H9 (cell line): Measurements from ENCODE around the gene FDX1. TPM values are rescaled to one million over a fixed set of nuclear protein-coding genes. Genes with fewer than 3 reads are reported as not detected.

Source experiments
- DNase-seq: peaks from one replicate; pipeline ENCODE4 v3.0.0-alpha.2; 2017
- H2AFZ ChIP-seq: one replicate; pipeline ENCODE4 v1.6.1; 2013; ENCODE audit warnings: mild to moderate bottlenecking, low read length, control low read depth, moderate library complexity
- H2AK5ac ChIP-seq: 2 replicates; pipeline ENCODE4 v1.6.1; 2013; ENCODE audit warnings: low read length, control low read depth, mixed read lengths; ENCODE audit not compliant: insufficient read length
- H2BK120ac ChIP-seq: one replicate; pipeline ENCODE4 v1.6.1; 2013; ENCODE audit warnings: low read depth, mild to moderate bottlenecking, low read length, control low read depth, inconsistent platforms; ENCODE audit not compliant: poor library complexity, severe bottlenecking
- H2BK12ac ChIP-seq: 2 replicates; pipeline ENCODE4 v1.6.1; 2013; ENCODE audit warnings: low read length, control low read depth, mixed read lengths, low read depth; ENCODE audit not compliant: insufficient read length
- H2BK15ac ChIP-seq: 2 replicates; pipeline ENCODE4 v1.6.1; 2013; ENCODE audit warnings: low read depth, low read length, control low read depth
- H2BK20ac ChIP-seq: one replicate; pipeline ENCODE4 v1.6.1; 2013; ENCODE audit warnings: low read depth, mild to moderate bottlenecking, low read length, control low read depth, inconsistent platforms; ENCODE audit not compliant: poor library complexity, severe bottlenecking
- H2BK5ac ChIP-seq: 2 replicates; pipeline ENCODE4 v1.6.1; 2013; ENCODE audit warnings: low read length, control low read depth, mixed read lengths; ENCODE audit not compliant: insufficient read length
- H3K14ac ChIP-seq: 2 replicates; pipeline ENCODE4 v1.6.1; 2013; ENCODE audit warnings: low read length, control low read depth; ENCODE audit not compliant: insufficient read depth
- H3K18ac ChIP-seq: 2 replicates; pipeline ENCODE4 v1.6.1; 2013; ENCODE audit warnings: low read depth, mild to moderate bottlenecking, mixed read lengths, low read length, control low read depth; ENCODE audit not compliant: insufficient read length
- H3K23ac ChIP-seq: 2 replicates; pipeline ENCODE4 v1.6.1; 2013; ENCODE audit warnings: low read length, control low read depth, mixed read lengths, low read depth; ENCODE audit not compliant: insufficient read length
- H3K23me2 ChIP-seq: 2 replicates; pipeline ENCODE4 v1.6.1; 2013; ENCODE audit warnings: low read depth, mild to moderate bottlenecking, mixed read lengths, low read length, control low read depth; ENCODE audit not compliant: insufficient read length, poor library complexity, severe bottlenecking
- H3K27ac ChIP-seq: 2 replicates; pipeline ENCODE4 v1.5.1; 2013; ENCODE audit warnings: low read length, control low read depth, mixed read lengths, low read depth; ENCODE audit not compliant: insufficient read length
- H3K27me3 ChIP-seq: 2 replicates; pipeline ENCODE4 v1.6.1; 2013; ENCODE audit warnings: low read length, control low read depth, inconsistent platforms; ENCODE audit not compliant: insufficient read depth
- H3K4ac ChIP-seq: 2 replicates; pipeline ENCODE4 v1.6.1; 2013; ENCODE audit warnings: low read depth, mild to moderate bottlenecking, control low read depth, inconsistent platforms, low read length, moderate library complexity
- H3K4me1 ChIP-seq: 2 replicates; pipeline ENCODE4 v1.6.1; 2013; ENCODE audit warnings: low read length, control low read depth, inconsistent platforms; ENCODE audit not compliant: insufficient read depth
- H3K4me2 ChIP-seq: 2 replicates; pipeline ENCODE4 v1.6.1; 2013; ENCODE audit warnings: low read length, control low read depth, mixed read lengths; ENCODE audit not compliant: insufficient read length, insufficient read depth
- H3K56ac ChIP-seq: 2 replicates; pipeline ENCODE4 v1.6.1; 2013; ENCODE audit warnings: low read depth, mild to moderate bottlenecking, mixed read lengths, low read length, control low read depth; ENCODE audit not compliant: insufficient read length
- H3K79me1 ChIP-seq: 2 replicates; pipeline ENCODE4 v1.6.1; 2013; ENCODE audit warnings: low read depth, mild to moderate bottlenecking, moderate library complexity, low read length, control low read depth, inconsistent platforms; ENCODE audit not compliant: insufficient read depth, poor library complexity, severe bottlenecking
- H3K79me2 ChIP-seq: 2 replicates; pipeline ENCODE4 v1.6.1; 2013; ENCODE audit warnings: low read length, control low read depth, inconsistent platforms; ENCODE audit not compliant: insufficient read depth
- H3K9ac ChIP-seq: 2 replicates; pipeline ENCODE4 v1.6.1; 2013; ENCODE audit warnings: low read length, control low read depth, mixed read lengths; ENCODE audit not compliant: insufficient read length; ENCODE audit errors: extremely low read depth
- H3K9me3 ChIP-seq: one replicate; pipeline ENCODE4 v1.6.1; 2013; ENCODE audit warnings: low read depth, low read length, inconsistent platforms; ENCODE audit not compliant: control insufficient read depth
- H3T11ph ChIP-seq: one replicate; pipeline ENCODE4 v1.6.1; 2013; ENCODE audit warnings: mild to moderate bottlenecking, low read length, control low read depth, inconsistent platforms
- H4K20me1 ChIP-seq: one replicate; pipeline ENCODE4 v1.6.1; 2013; ENCODE audit not compliant: control insufficient read depth, insufficient read length, insufficient read depth
- H4K5ac ChIP-seq: 2 replicates; pipeline ENCODE4 v1.6.1; 2013; ENCODE audit warnings: low read depth, mild to moderate bottlenecking, mixed read lengths, low read length, control low read depth; ENCODE audit not compliant: insufficient read length
- H4K8ac ChIP-seq: replicated peaks from 2 replicates; pipeline ENCODE4 v1.6.1; 2013; ENCODE audit warnings: low read length, control low read depth, mixed read lengths, low read depth; ENCODE audit not compliant: insufficient read length
- H4K91ac ChIP-seq: 2 replicates; pipeline ENCODE4 v1.6.1; 2013; ENCODE audit warnings: low read depth, mild to moderate bottlenecking, moderate library complexity, mixed read lengths, low read length, control low read depth; ENCODE audit not compliant: insufficient read length
- H3K27ac Mint-ChIP-seq, 3 experiments: 2 replicates in 2 of 3; 3 replicates in 1 of 3; pipeline ENCODE4 v1.8.0; 2020 to 2021; ENCODE audit warnings: mixed read lengths in 3 of 3, mild to moderate bottlenecking in 1 of 3, moderate library complexity in 1 of 3
- H3K27me3 Mint-ChIP-seq: 2 replicates; pipeline ENCODE4 v1.8.0; 2021; ENCODE audit warnings: low read depth, mild to moderate bottlenecking, moderate library complexity, mixed read lengths
- H3K36me3 Mint-ChIP-seq, 3 experiments: 2 replicates in 2 of 3; 3 replicates in 1 of 3; pipeline ENCODE4 v1.8.0; 2020 to 2021; ENCODE audit warnings: low read depth in 3 of 3, mixed read lengths in 3 of 3; ENCODE audit not compliant: insufficient read depth in 1 of 3
- H3K4me1 Mint-ChIP-seq, 2 experiments: 2 replicates each; pipeline ENCODE4 v1.8.0; 2020; ENCODE audit warnings: mixed read lengths in 2 of 2
- H3K4me3 Mint-ChIP-seq, 2 experiments: 2 replicates in 1 of 2; 3 replicates in 1 of 2; pipeline ENCODE4 v1.8.0; 2020 to 2021; ENCODE audit warnings: mild to moderate bottlenecking in 2 of 2, mixed read lengths in 2 of 2, moderate library complexity in 1 of 2
- H3K9me3 Mint-ChIP-seq, 2 experiments: 2 replicates in 1 of 2; 3 replicates in 1 of 2; pipeline ENCODE4 v1.8.0; 2020; ENCODE audit warnings: mild to moderate bottlenecking in 2 of 2, mixed read lengths in 2 of 2, moderate library complexity in 1 of 2
- CTCF ChIP-seq: fragments of 200-600 bp; sonication (generic); conservative IDR thresholded peaks from 3 replicates; pipeline ENCODE4 v1.8.0; 2021; ENCODE audit warnings: antibody characterized with exemption, mild to moderate bottlenecking
- WGBS: extraction: QIAGEN DNeasy Blood & Tissue Kit; methylation state at CpG from one replicate; pipeline ENCODE4 v1.1.7; 2013; ENCODE audit warnings: missing lambda C conversion rate, low lambda C conversion rate, mixed read lengths; ENCODE audit not compliant: insufficient read length; ENCODE audit errors: extremely low coverage; 5-methylcytosine and 5-hydroxymethylcytosine counted together
- total RNA-seq: library from RNA; stranded (reverse); gene quantifications from 2 replicates; pipeline ENCODE4 v1.2.1, GENCODE V29; 2021

FDX1 gene
- total RNA-seq, 1 experiment from 2014 or later, result 10.1 TPM

GRCh38 chr11:110389965-110390364 lies 39.8 kb upstream of the FDX1 start:
- no peak overlapping the region for H2BK5ac ChIP-seq
- WGBS, result no CpG with 5 or more reads among the region's 4 CpGs
- Mint-ChIP-seq H3K9me3 (peaks cover 32 to 35% of the 10 kb centered on the region in 2 experiments), H3K4me1 (no peaks in the 10 kb centered on the region), H3K36me3 (peaks cover 4 to 26% (median 20%) of the 10 kb centered on the region in 3 experiments), H3K27me3 (peaks cover 6% of the 10 kb centered on the region), H3K27ac (no peak overlapping the region), H3K4me3 (no peak overlapping the region)
- no peak overlapping the region for H2AK5ac ChIP-seq
- H3K9me3 ChIP-seq, result no peaks in the 10 kb centered on the region
- no peak overlapping the region for H3K56ac ChIP-seq
- H4K8ac ChIP-seq, result no peak overlapping the region
- no peak overlapping the region for H2BK20ac ChIP-seq
- no peaks in the 10 kb centered on the region for H3K23me2 ChIP-seq
- H4K20me1 ChIP-seq, result no peaks in the 10 kb centered on the region
- no peak overlapping the region for H3K27ac ChIP-seq
- H2BK12ac ChIP-seq, result no peak overlapping the region
- H3K4ac ChIP-seq, result no peak overlapping the region
- no peak overlapping the region for H3K9ac ChIP-seq
- H4K5ac ChIP-seq, result no peak overlapping the region
- no peak for DNase-seq
- no peak overlapping the region for H4K91ac ChIP-seq
- no peaks in the 10 kb centered on the region for H3K79me2 ChIP-seq
- H3K18ac ChIP-seq, result no peak overlapping the region
- no peak for TF ChIP-seq CTCF
- H3K14ac ChIP-seq, result no peak overlapping the region
- H3K23ac ChIP-seq, result no peak overlapping the region
- no peaks in the 10 kb centered on the region for H3K27me3 ChIP-seq
- no peaks in the 10 kb centered on the region for H3K4me1 ChIP-seq
- H2BK120ac ChIP-seq, result no peak overlapping the region
- no peaks in the 10 kb centered on the region for H3K79me1 ChIP-seq
- no peak overlapping the region for H2AFZ ChIP-seq
- no peak overlapping the region for H3K4me2 ChIP-seq
- H2BK15ac ChIP-seq, result no peak overlapping the region
- H3T11ph ChIP-seq, result no peak overlapping the region
